PC-9 (cell line): ENCODE data around the gene ZNF469. TPM values are rescaled to one million over a fixed set of nuclear protein-coding genes. Genes with fewer than 3 reads are reported as not detected.

Experiments
- BruUV-seq: library from RNA; stranded (reverse); fragments of 400-500 nt; replicated peaks from 2 replicates; lab custom pipeline; 2021; lab: Mats Ljungman, UMichigan
- CTCF ChIA-PET: fragments of 300-600 bp; sonication (Branson Sonifier 250); formaldehyde crosslinking; loops from one replicate; lab custom pipeline; 2022; ENCODE audit warnings: antibody characterized with exemption; lab: Charles Lee
- POLR2A ChIA-PET: fragments of 300-600 bp; sonication (Branson Sonifier 250); formaldehyde crosslinking; loops from one replicate; lab custom pipeline; 2022; ENCODE audit warnings: antibody characterized with exemption; ENCODE audit not compliant: unreplicated experiment; lab: Charles Lee
- DNase-seq, 2 experiments: peaks; one replicate each; pipeline versions ENCODE4 v3.0.0 to v3.0.0-alpha.2; 2015 to 2022; ENCODE audit warnings: mixed read lengths in 1 of 2
- H2AFZ ChIP-seq: fragments of 200-600 bp; sonication (generic); 2 replicates; pipeline ENCODE4 v1.8.1; 2017; ENCODE audit warnings: antibody characterized with exemption
- H3F3A ChIP-seq: fragments of 200-600 bp; sonication (generic); 2 replicates; pipeline ENCODE4 v1.8.1; 2017; ENCODE audit warnings: antibody characterized with exemption, mild to moderate bottlenecking, low read depth; ENCODE audit not compliant: insufficient read depth
- H3K27ac ChIP-seq: fragments of 200-600 bp; sonication (generic); 2 replicates; pipeline ENCODE4 v1.6.1; 2016; ENCODE audit warnings: mixed run types
- H3K27me3 ChIP-seq: fragments of 200-600 bp; sonication (generic); 2 replicates; pipeline ENCODE4 v1.6.1; 2016; ENCODE audit warnings: low read depth, mixed run types; ENCODE audit not compliant: insufficient read depth
- H3K36me3 ChIP-seq: fragments of 200-600 bp; sonication (generic); 2 replicates; pipeline ENCODE4 v1.6.1; 2016; ENCODE audit warnings: low read depth, mixed run types
- H3K4me1 ChIP-seq: fragments of 200-600 bp; sonication (generic); replicated peaks from 2 replicates; pipeline ENCODE4 v1.6.1; 2016; ENCODE audit warnings: mixed run types; ENCODE audit not compliant: insufficient read depth
- H3K4me2 ChIP-seq: fragments of 200-600 bp; sonication (generic); 2 replicates; pipeline ENCODE4 v1.6.1; 2017; ENCODE audit warnings: mixed run types
- H3K4me3 ChIP-seq: fragments of 200-600 bp; sonication (generic); 2 replicates; pipeline ENCODE4 v1.6.1; 2016; ENCODE audit warnings: mixed run types
- H3K79me2 ChIP-seq: fragments of 200-600 bp; sonication (generic); 2 replicates; pipeline ENCODE4 v1.6.1; 2017; ENCODE audit warnings: low read depth, mixed run types
- H3K9me2 ChIP-seq: fragments of 200-600 bp; sonication (generic); 2 replicates; pipeline ENCODE4 v1.8.1; 2017; ENCODE audit warnings: mild to moderate bottlenecking; ENCODE audit not compliant: insufficient read depth
- H3K9me3 ChIP-seq: fragments of 200-600 bp; sonication (generic); 2 replicates; pipeline ENCODE4 v1.8.1; 2016; ENCODE audit warnings: low read depth; ENCODE audit not compliant: insufficient read depth
- H4K20me1 ChIP-seq: fragments of 200-600 bp; sonication (generic); 2 replicates; pipeline ENCODE4 v1.8.1; 2017; ENCODE audit not compliant: insufficient read depth
- EZH2 ChIP-seq: fragments of 200-600 bp; sonication (generic); IDR thresholded peaks from 2 replicates; pipeline ENCODE4 v1.8.0; 2017; ENCODE audit warnings: antibody characterized with exemption, low read depth
- intact Hi-C: fragments of 100-400 bp; cut with micrococcal nuclease; formaldehyde crosslinking; loops from one replicate; pipeline ENCODE4 v1.10.0; 2022; ENCODE audit not compliant: unreplicated experiment
- total RNA-seq: library from RNA; stranded (reverse); gene quantifications from 2 replicates; pipeline ENCODE4 v1.2.3, GENCODE V29; 2021
- TF ChIP-seq, protein P1 (sequence below): fragments of 200-600 bp; sonication (generic); conservative IDR thresholded peaks from 2 replicates; pipeline ENCODE4 v1.6.1; 2017; ENCODE audit warnings: mixed run types, antibody characterized with exemption, mild to moderate bottlenecking, moderate library complexity

Gene ZNF469
- total RNA-seq, 1 experiment from 2014 or later = 9.8 TPM

DNA sequence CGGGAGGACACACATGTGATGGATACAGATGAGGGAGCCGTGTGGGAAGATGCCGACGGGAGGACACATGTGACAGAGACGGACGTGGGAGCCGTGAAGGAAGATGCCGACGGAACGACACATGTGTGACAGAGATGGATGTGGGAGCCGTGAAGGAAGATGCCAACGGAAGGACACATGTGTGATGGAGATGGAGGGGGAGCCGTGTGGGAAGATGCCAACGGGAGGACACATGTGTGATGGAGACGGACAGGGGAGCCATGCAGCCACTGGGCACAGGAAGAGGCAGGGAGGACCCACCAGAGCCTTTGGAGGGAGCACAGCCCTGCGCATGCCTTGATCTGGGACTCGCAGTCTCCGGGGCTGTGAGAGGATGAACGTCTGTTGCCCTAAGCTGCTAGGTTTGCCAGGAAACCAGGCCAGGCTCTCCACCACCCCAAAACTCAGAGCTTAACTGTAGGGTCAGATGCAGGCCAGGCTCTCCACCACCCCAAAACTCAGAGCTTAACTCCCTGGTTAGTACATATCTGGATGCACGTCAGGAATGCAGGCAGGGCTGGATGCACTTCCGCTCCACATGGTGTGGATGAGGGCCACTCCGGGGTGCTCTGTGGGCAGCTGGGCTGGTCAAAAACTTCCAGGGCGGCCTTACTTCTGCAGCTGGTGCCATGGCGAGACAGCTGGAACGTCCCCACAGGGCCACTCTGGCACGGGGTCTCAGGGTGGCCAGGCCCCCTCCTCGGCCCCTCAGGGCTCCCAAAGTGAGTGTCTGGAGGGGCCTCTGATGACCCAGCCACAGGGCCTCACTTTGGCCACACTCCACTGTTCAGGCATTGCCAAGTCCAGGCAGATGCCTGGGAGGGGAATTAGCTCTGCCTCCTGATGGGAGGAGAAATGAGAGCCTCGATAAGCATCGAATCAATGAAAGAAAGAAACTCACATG is 47.7 kb upstream of the ZNF469 start:
- Histone ChIP-seq H3K36me3 (no peaks in the 10 kb centered on the region), H3K4me1 (peaks cover 32% of the 10 kb centered on the region), H3K9me3 (no peaks in the 10 kb centered on the region), H3K27ac (peak overlapping the region; percentile 99), H4K20me1 (no peaks in the 10 kb centered on the region), H3K4me3 (no peak overlapping the region), H2AFZ (no peak overlapping the region), H3K9me2 (no peaks in the 10 kb centered on the region), H3F3A (peaks cover 44% of the 10 kb centered on the region), H3K27me3 (no peaks in the 10 kb centered on the region), H3K79me2 (no peaks in the 10 kb centered on the region), H3K4me2 (peak overlapping the region; percentile 86)
- POLR2A ChIA-PET = no interaction called here
- DNase-seq = no peak
- intact Hi-C loops = loop anchor here (5.0 kb wide), 3 partner anchors 143 to 468 kb away; partner anchors contain the start of genes BANP and SLC7A5
- TF ChIP-seq EZH2 = no peak
- TF ChIP-seq, protein P1, sequence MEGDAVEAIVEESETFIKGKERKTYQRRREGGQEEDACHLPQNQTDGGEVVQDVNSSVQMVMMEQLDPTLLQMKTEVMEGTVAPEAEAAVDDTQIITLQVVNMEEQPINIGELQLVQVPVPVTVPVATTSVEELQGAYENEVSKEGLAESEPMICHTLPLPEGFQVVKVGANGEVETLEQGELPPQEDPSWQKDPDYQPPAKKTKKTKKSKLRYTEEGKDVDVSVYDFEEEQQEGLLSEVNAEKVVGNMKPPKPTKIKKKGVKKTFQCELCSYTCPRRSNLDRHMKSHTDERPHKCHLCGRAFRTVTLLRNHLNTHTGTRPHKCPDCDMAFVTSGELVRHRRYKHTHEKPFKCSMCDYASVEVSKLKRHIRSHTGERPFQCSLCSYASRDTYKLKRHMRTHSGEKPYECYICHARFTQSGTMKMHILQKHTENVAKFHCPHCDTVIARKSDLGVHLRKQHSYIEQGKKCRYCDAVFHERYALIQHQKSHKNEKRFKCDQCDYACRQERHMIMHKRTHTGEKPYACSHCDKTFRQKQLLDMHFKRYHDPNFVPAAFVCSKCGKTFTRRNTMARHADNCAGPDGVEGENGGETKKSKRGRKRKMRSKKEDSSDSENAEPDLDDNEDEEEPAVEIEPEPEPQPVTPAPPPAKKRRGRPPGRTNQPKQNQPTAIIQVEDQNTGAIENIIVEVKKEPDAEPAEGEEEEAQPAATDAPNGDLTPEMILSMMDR = no peak
- CTCF ChIA-PET = interaction anchor here (0.6 kb wide), 1 partner anchor 1293 kb away, joined by 10 read pairs; no protein-coding TSS in a partner anchor
- BruUV-seq = no TSS peak

DNA sequence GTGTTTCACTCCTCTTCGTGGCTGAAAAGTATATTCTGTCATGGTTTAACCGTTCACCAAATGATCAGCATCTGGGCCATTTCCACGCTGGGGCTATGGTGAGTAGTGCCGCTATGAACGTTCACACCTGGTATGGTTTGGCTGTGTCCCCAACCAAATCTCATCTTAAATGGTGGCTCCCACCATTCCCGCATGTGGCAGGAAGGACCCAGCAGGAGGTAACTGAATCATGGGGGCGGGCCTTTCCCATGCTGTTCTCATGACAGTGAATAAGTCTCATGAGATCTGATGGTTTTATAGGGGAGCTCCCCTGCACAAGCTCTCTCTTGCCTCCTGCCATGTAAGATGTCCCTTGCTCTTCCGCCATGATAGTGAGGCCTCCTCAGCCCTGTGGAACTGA is 45.7 kb upstream of the ZNF469 start:
- no peaks in the 10 kb centered on the region for H3K36me3 ChIP-seq
- intact Hi-C loops = no loop called here
- no peak overlapping the region for H3K27ac ChIP-seq
- H2AFZ ChIP-seq = no peak overlapping the region
- ChIA-PET CTCF (no interaction called here), POLR2A (no interaction called here)
- no peak overlapping the region for H3K4me3 ChIP-seq
- DNase-seq = no peak
- H3K4me1 ChIP-seq = peaks cover 27% of the 10 kb centered on the region
- peaks cover 39% of the 10 kb centered on the region for H3F3A ChIP-seq
- H4K20me1 ChIP-seq = no peaks in the 10 kb centered on the region
- H3K79me2 ChIP-seq = no peaks in the 10 kb centered on the region
- TF ChIP-seq EZH2 = no peak
- TF ChIP-seq, protein P1 = no peak
- H3K9me3 ChIP-seq = no peaks in the 10 kb centered on the region
- H3K4me2 ChIP-seq = no peak overlapping the region
- BruUV-seq = no TSS peak
- no peaks in the 10 kb centered on the region for H3K9me2 ChIP-seq
- no peaks in the 10 kb centered on the region for H3K27me3 ChIP-seq

- Histone ChIP-seq H4K20me1 (no peaks in the 10 kb centered on the region), H3F3A (peaks cover 36% of the 10 kb centered on the region), H3K4me1 (peaks cover 24% of the 10 kb centered on the region), H3K79me2 (no peaks in the 10 kb centered on the region), H3K27ac (no peak overlapping the region), H3K4me2 (no peak overlapping the region), H2AFZ (no peak overlapping the region), H3K4me3 (no peak overlapping the region), H3K9me3 (no peaks in the 10 kb centered on the region), H3K36me3 (no peaks in the 10 kb centered on the region), H3K27me3 (no peaks in the 10 kb centered on the region), H3K9me2 (no peaks in the 10 kb centered on the region)
- intact Hi-C loops = no loop called here
- TF ChIP-seq, protein P1 = no peak
- TF ChIP-seq EZH2 = no peak
- CTCF ChIA-PET = no interaction called here
- DNase-seq = no peak
- POLR2A ChIA-PET = no interaction called here
- BruUV-seq = no TSS peak
These were observed 45.2 kb upstream of the ZNF469 start for GRCh38 chr16:88337538-88337937.
